ENCODE measurements around the gene FAM236A. TPM values are rescaled to one million over a fixed set of nuclear protein-coding genes. Genes with fewer than 3 reads are reported as not detected.
"Not testable (repeated sequence)": the region's sequence is repeated elsewhere in the genome, so short reads cannot be mapped to it uniquely, and the experiment has no call there.

FAM236A gene
- not detected in 2 replicates for total RNA-seq

GRCh38 chrX:72937906-72938305 is at the start of gene FAM236A:
TSS of gene FAM236A (plus strand) at chrX:72938206. CDS start at chrX:72938263, 57 bp downstream.
- intact Hi-C loops (cut with micrococcal nuclease) = not testable (repeated sequence)

- intact Hi-C loops (cut with micrococcal nuclease) = not testable (repeated sequence)
Observed at GRCh38 chrX:72889740-72890139, 48.3 kb upstream of the FAM236A start.

GRCh38 chrX:72912315-72912714 is 25.7 kb upstream of the FAM236A start, which contains the start of gene FAM236C:
TSS of gene FAM236C (plus strand) at chrX:72912615. CDS start at chrX:72912715, 100 bp downstream.
- intact Hi-C loops (cut with micrococcal nuclease) = not testable (repeated sequence)

- intact Hi-C loops (cut with micrococcal nuclease) = not testable (repeated sequence)
Observed at GRCh38 chrX:72916096-72916495, 21.9 kb upstream of the FAM236A start.

- intact Hi-C loops (cut with micrococcal nuclease) = not testable (repeated sequence)
Observed at GRCh38 chrX:72932283-72932682, 5.7 kb upstream of the FAM236A start.

- intact Hi-C loops (cut with micrococcal nuclease) = not testable (repeated sequence)
Observed at GRCh38 chrX:72936455-72936854, 1.6 kb upstream of the FAM236A start.

- intact Hi-C loops (cut with micrococcal nuclease) = not testable (repeated sequence)
Observed at GRCh38 chrX:72936882-72937455, 1.0 kb upstream of the FAM236A start.

- intact Hi-C loops (cut with micrococcal nuclease) = not testable (repeated sequence)
Observed at GRCh38 chrX:72942272-72942671, 4.3 kb downstream of the FAM236A start.

GRCh38 chrX:72943035-72943818 is 5.2 kb downstream of the FAM236A start:
- intact Hi-C loops (cut with micrococcal nuclease) = not testable (repeated sequence)

- intact Hi-C loops (cut with micrococcal nuclease) = not testable (repeated sequence)
Observed at GRCh38 chrX:72943819-72944169, 5.8 kb downstream of the FAM236A start, which contains the start of gene DMRTC1. TSS of gene DMRTC1 (minus strand) at chrX:72943837. CDS start at chrX:72875694, 68,143 bp downstream.

GRCh38 chrX:72959971-72960370 is 22.0 kb downstream of the FAM236A start:
- intact Hi-C loops (cut with micrococcal nuclease) = not testable (repeated sequence)

- intact Hi-C loops (cut with micrococcal nuclease) = not testable (repeated sequence)
Observed at GRCh38 chrX:72971859-72972258, 33.9 kb downstream of the FAM236A start.

- intact Hi-C loops (cut with micrococcal nuclease) = not testable (repeated sequence)
Observed at GRCh38 chrX:72974885-72975284, 36.9 kb downstream of the FAM236A start.

GRCh38 chrX:72980894-72981469 is 43.0 kb downstream of the FAM236A start:
- intact Hi-C loops (cut with micrococcal nuclease) = not testable (repeated sequence)

Other genes with a start within 250 kb of the FAM236A start
- 3.0 and 3.3 TPM in 2 replicates for gene PHKA1, start 223.9 kb upstream of the FAM236A start, total RNA-seq
- gene DMRTC1B, start 161.3 kb upstream of the FAM236A start, total RNA-seq = not detected in 2 replicates
- gene FAM236B, start 155.5 kb upstream of the FAM236A start, total RNA-seq = not detected in 2 replicates
- gene FAM236D, start 130.0 kb upstream of the FAM236A start, total RNA-seq = not detected in 2 replicates
- not detected in 2 replicates for gene FAM236C, start 25.6 kb upstream of the FAM236A start, total RNA-seq
- not detected in 2 replicates for gene DMRTC1, start 5.6 kb downstream of the FAM236A start, total RNA-seq
- not detected in 2 replicates for gene PABPC1L2B, start 64.7 kb downstream of the FAM236A start, total RNA-seq
- not detected in 2 replicates for gene PABPC1L2A, start 141.3 kb downstream of the FAM236A start, total RNA-seq

Measured in T-helper 2 cell treated with Interferon-gamma antibody and Interleukin-4, amounts not matched to agents 100 ng/mL and 5 ng/mL, for 36 hours (primary cell).